HEK293 (cell line): ENCODE results near the gene RNF169.

Source experiments
- AEBP2 ChIP-seq: fragments of 450-650 bp; formaldehyde crosslinking; IDR thresholded peaks from 2 replicates; pipeline ENCODE4 v1.5.1; 2016; ENCODE audit warnings: missing biosample characterization, missing genetic modification characterization, borderline replicate concordance
- GLI4 ChIP-seq: fragments of 450-650 bp; formaldehyde crosslinking; IDR thresholded peaks from 2 replicates; pipeline ENCODE4 v1.5.1; 2016; ENCODE audit warnings: missing biosample characterization, missing genetic modification characterization
- KLF10 ChIP-seq: fragments of 450-650 bp; IDR thresholded peaks from 2 replicates; pipeline ENCODE4 v1.5.1; 2018; ENCODE audit warnings: missing biosample characterization, mild to moderate bottlenecking, missing genetic modification characterization
- KLF17 ChIP-seq: fragments of 450-650 bp; formaldehyde crosslinking; IDR thresholded peaks from 2 replicates; pipeline ENCODE4 v1.5.1; 2016; ENCODE audit warnings: missing biosample characterization, missing genetic modification characterization
- RBAK ChIP-seq: fragments of 450-650 bp; formaldehyde crosslinking; IDR thresholded peaks from 2 replicates; pipeline ENCODE4 v1.5.1; 2016; ENCODE audit warnings: missing biosample characterization, missing genetic modification characterization
- TRIM28 ChIP-seq: IDR thresholded peaks from 2 replicates; pipeline ENCODE4 v1.6.1; 2011; ENCODE audit warnings: low read length, control low read depth, borderline replicate concordance
- ZBTB11 ChIP-seq: fragments of 450-650 bp; formaldehyde crosslinking; conservative IDR thresholded peaks from 2 replicates; pipeline ENCODE4 v1.5.1; 2016; ENCODE audit warnings: low read depth, missing biosample characterization, missing genetic modification characterization
- ZBTB8A ChIP-seq: fragments of 450-650 bp; formaldehyde crosslinking; IDR thresholded peaks from 2 replicates; pipeline ENCODE4 v1.5.1; 2016; ENCODE audit warnings: missing biosample characterization, missing genetic modification characterization
- ZFP3 ChIP-seq: fragments of 450-650 bp; formaldehyde crosslinking; IDR thresholded peaks from 2 replicates; pipeline ENCODE4 v1.5.1; 2016; ENCODE audit warnings: low read depth, missing biosample characterization, missing genetic modification characterization
- ZFP37 ChIP-seq: fragments of 450-650 bp; formaldehyde crosslinking; IDR thresholded peaks from 2 replicates; pipeline ENCODE4 v1.5.1; 2016; ENCODE audit warnings: missing biosample characterization, missing genetic modification characterization
- ZNF140 ChIP-seq: fragments of 450-650 bp; formaldehyde crosslinking; IDR thresholded peaks from 2 replicates; pipeline ENCODE4 v1.5.1; 2016; ENCODE audit warnings: missing biosample characterization, missing genetic modification characterization
- ZNF184 ChIP-seq: fragments of 450-650 bp; IDR thresholded peaks from 2 replicates; pipeline ENCODE4 v1.5.1; 2018; ENCODE audit warnings: missing biosample characterization, mild to moderate bottlenecking, missing genetic modification characterization
- ZNF214 ChIP-seq: fragments of 450-650 bp; formaldehyde crosslinking; IDR thresholded peaks from 2 replicates; pipeline ENCODE4 v1.5.1; 2017; ENCODE audit warnings: missing biosample characterization, mild to moderate bottlenecking, missing genetic modification characterization, borderline replicate concordance
- ZNF26 ChIP-seq: fragments of 450-650 bp; formaldehyde crosslinking; IDR thresholded peaks from 2 replicates; pipeline ENCODE4 v1.5.1; 2016; ENCODE audit warnings: missing biosample characterization, missing genetic modification characterization
- ZNF266 ChIP-seq: fragments of 450-650 bp; formaldehyde crosslinking; IDR thresholded peaks from 2 replicates; pipeline ENCODE4 v1.5.1; 2016; ENCODE audit warnings: missing biosample characterization, missing genetic modification characterization, low read depth
- ZNF292 ChIP-seq: fragments of 450-650 bp; formaldehyde crosslinking; IDR thresholded peaks from 2 replicates; pipeline ENCODE4 v1.5.1; 2016; ENCODE audit warnings: low read depth, missing biosample characterization, missing genetic modification characterization, borderline replicate concordance
- ZNF354C ChIP-seq: fragments of 450-650 bp; formaldehyde crosslinking; IDR thresholded peaks from 2 replicates; pipeline ENCODE4 v1.5.1; 2016; ENCODE audit warnings: missing biosample characterization, missing genetic modification characterization, low read depth, borderline replicate concordance
- ZNF394 ChIP-seq: fragments of 450-650 bp; formaldehyde crosslinking; IDR thresholded peaks from 2 replicates; pipeline ENCODE4 v1.5.1; 2016; ENCODE audit warnings: missing biosample characterization, missing genetic modification characterization, mild to moderate bottlenecking, moderate library complexity, borderline replicate concordance
- ZNF423 ChIP-seq: fragments of 450-650 bp; formaldehyde crosslinking; IDR thresholded peaks from 2 replicates; pipeline ENCODE4 v1.5.1; 2016; ENCODE audit warnings: missing biosample characterization, missing genetic modification characterization
- ZNF426 ChIP-seq: fragments of 450-650 bp; formaldehyde crosslinking; IDR thresholded peaks from 2 replicates; pipeline ENCODE4 v1.5.1; 2017; ENCODE audit warnings: missing biosample characterization, missing genetic modification characterization, mild to moderate bottlenecking, inconsistent platforms, moderate library complexity
- ZNF529 ChIP-seq: fragments of 450-650 bp; formaldehyde crosslinking; IDR thresholded peaks from 2 replicates; pipeline ENCODE4 v1.5.1; 2017; ENCODE audit warnings: missing genetic modification characterization, missing biosample characterization; ENCODE audit not compliant: insufficient replicate concordance
- ZNF530 ChIP-seq: fragments of 450-650 bp; formaldehyde crosslinking; IDR thresholded peaks from 2 replicates; pipeline ENCODE4 v1.5.1; 2016; ENCODE audit warnings: low read depth, missing biosample characterization, missing genetic modification characterization
- ZNF610 ChIP-seq: fragments of 450-650 bp; formaldehyde crosslinking; IDR thresholded peaks from 2 replicates; pipeline ENCODE4 v1.5.1; 2016; ENCODE audit warnings: missing biosample characterization, missing genetic modification characterization, borderline replicate concordance
- ZNF629 ChIP-seq: fragments of 450-650 bp; formaldehyde crosslinking; IDR thresholded peaks from 2 replicates; pipeline ENCODE4 v1.5.1; 2017; ENCODE audit warnings: missing biosample characterization, missing genetic modification characterization
- ZNF670 ChIP-seq: fragments of 450-650 bp; formaldehyde crosslinking; IDR thresholded peaks from 2 replicates; pipeline ENCODE4 v1.5.1; 2016; ENCODE audit warnings: missing biosample characterization, missing genetic modification characterization, low read depth
- ZNF692 ChIP-seq: fragments of 450-650 bp; formaldehyde crosslinking; IDR thresholded peaks from 2 replicates; pipeline ENCODE4 v1.5.1; 2016; ENCODE audit warnings: missing biosample characterization, missing genetic modification characterization
- ZNF785 ChIP-seq: fragments of 450-650 bp; formaldehyde crosslinking; IDR thresholded peaks from 2 replicates; pipeline ENCODE4 v1.5.1; 2016; ENCODE audit warnings: missing biosample characterization, missing genetic modification characterization
- ZNF791 ChIP-seq: fragments of 450-650 bp; formaldehyde crosslinking; IDR thresholded peaks from 2 replicates; pipeline ENCODE4 v1.5.1; 2016; ENCODE audit warnings: missing biosample characterization, missing genetic modification characterization
- ZSCAN18 ChIP-seq: fragments of 450-650 bp; formaldehyde crosslinking; IDR thresholded peaks from 2 replicates; pipeline ENCODE4 v1.5.1; 2016; ENCODE audit warnings: missing biosample characterization, missing genetic modification characterization

The RNF169 gene

GRCh38 chr11:74749127-74749964, 697 bp downstream of the RNF169 start (continued):
- TF ChIP-seq ZSCAN18 = no peak; the same call in 1 of the 2 replicates
- no peak for TF ChIP-seq AEBP2 (tag by site-specific recombination)
- no peak for TF ChIP-seq GLI4 (tag by site-specific recombination)
- TF ChIP-seq ZNF530 (tag by site-specific recombination) = no peak
- peak; percentile 76 for TF ChIP-seq ZNF692
- TF ChIP-seq ZNF26 = no peak
- TF ChIP-seq ZNF785 (tag by site-specific recombination) = no peak
- no peak for TF ChIP-seq ZNF791 (tag by site-specific recombination)
- no peak for TF ChIP-seq ZBTB11 (tag by site-specific recombination)
- no peak for TF ChIP-seq ZNF426 (tag by site-specific recombination)
- no peak for TF ChIP-seq ZNF423 (tag by site-specific recombination)
- TF ChIP-seq ZNF140 (tag by site-specific recombination) = peak; percentile 100
- no peak for TF ChIP-seq ZNF214 (tag by site-specific recombination)
- no peak; the same call in 1 of the 2 replicates for TF ChIP-seq TRIM28
- TF ChIP-seq ZBTB8A = peak; percentile 85
- TF ChIP-seq ZNF629 (tag by site-specific recombination) = peak; percentile 36; the same call in 1 of the 2 replicates
- TF ChIP-seq ZNF610 (tag by site-specific recombination) = no peak
- no peak for TF ChIP-seq ZNF529 (tag by site-specific recombination)
- TF ChIP-seq ZNF394 (tag by site-specific recombination) = no peak; the same call in 1 of the 2 replicates
- TF ChIP-seq ZFP37 (tag by site-specific recombination) = 0 out of 2 replicates have a peak, but pooled peaks have one; percentile 50
- no peak for TF ChIP-seq ZNF292 (tag by site-specific recombination)
- no peak for TF ChIP-seq ZFP3 (tag by site-specific recombination)
- no peak for TF ChIP-seq ZNF670 (tag by site-specific recombination)
- TF ChIP-seq ZNF354C (tag by site-specific recombination) = no peak
- TF ChIP-seq ZNF184 (tag by site-specific recombination) = no peak
- no peak for TF ChIP-seq KLF10 (tag by site-specific recombination)
- 0 out of 2 replicates have a peak, but pooled peaks have one; percentile 31 for TF ChIP-seq KLF17 (tag by site-specific recombination)
- TF ChIP-seq RBAK (tag by site-specific recombination) = no peak
- no peak for TF ChIP-seq ZNF266 (tag by site-specific recombination)
